Kasumi-1 (cell line): ENCODE measurements around the gene DNAI1.
A peak's percentile ranks its signal among the peaks of the same experiment; 100 is the strongest.
"Not testable (repeated sequence)": the region's sequence is repeated elsewhere in the genome, so short reads cannot be mapped to it uniquely, and the experiment has no call there.

Experiments
- DNase-seq, 2 experiments: peaks; one replicate each; lab custom pipeline; 2025; lab: John Stamatoyannopoulos, UW

Gene DNAI1

GRCh38 chr9:34512131-34513078 lies 53.8 kb downstream of the DNAI1 start:
- DNase-seq, result no peak

GRCh38 chr9:34513567-34514214 lies 55.1 kb downstream of the DNAI1 start:
- DNase-seq, result no peak

- no peak for DNase-seq
Observed at GRCh38 chr9:34514401-34514800, 55.8 kb downstream of the DNAI1 start.

- no peak for DNase-seq
Observed at GRCh38 chr9:34514816-34515215, 56.2 kb downstream of the DNAI1 start.

GRCh38 chr9:34515959-34516358 lies 57.4 kb downstream of the DNAI1 start:
- DNase-seq, result no peak

GRCh38 chr9:34517185-34517584 lies 58.6 kb downstream of the DNAI1 start:
- no peak for DNase-seq

GRCh38 chr9:34518110-34518616 lies 59.6 kb downstream of the DNAI1 start:
- no peak for DNase-seq

GRCh38 chr9:34518896-34519295 lies 60.3 kb downstream of the DNAI1 start:
- no peak for DNase-seq

GRCh38 chr9:34519321-34520020 lies 60.9 kb downstream of the DNAI1 start:
- DNase-seq, result peak in 1 of 2 experiments; percentile 3

GRCh38 chr9:34520096-34520495 lies 61.5 kb downstream of the DNAI1 start:
- no peak for DNase-seq

- no peak for DNase-seq
Observed at GRCh38 chr9:34520505-34521385, 62.1 kb downstream of the DNAI1 start.

GRCh38 chr9:34521406-34522045 lies 62.9 kb downstream of the DNAI1 start:
- DNase-seq, result no peak

- no peak for DNase-seq
Observed at GRCh38 chr9:34522091-34522887, 63.7 kb downstream of the DNAI1 start.

GRCh38 chr9:34522971-34523797 lies 64.6 kb downstream of the DNAI1 start, which contains the start of gene ENHO:
Gene ENHO (minus strand): TSS chr9:34522990. CDS start chr9:34521695, 1,295 bp downstream.
- DNase-seq, result peak; percentile 76 to 77

GRCh38 chr9:34524349-34524748 lies 65.7 kb downstream of the DNAI1 start:
- DNase-seq, result no peak

- DNase-seq, result no peak
Observed at GRCh38 chr9:34526026-34526425, 67.4 kb downstream of the DNAI1 start.

GRCh38 chr9:34532041-34532440 lies 73.4 kb downstream of the DNAI1 start:
- DNase-seq, result not testable (repeated sequence)

- no peak for DNase-seq
Observed at GRCh38 chr9:34536685-34537084, 78.1 kb downstream of the DNAI1 start.

GRCh38 chr9:34540827-34541226 lies 82.2 kb downstream of the DNAI1 start:
- DNase-seq, result peak; percentile 11 to 39
